HTR-8/SVneo (cell line): ENCODE measurements around the gene NCK1.
"Not testable (repeated sequence)": the region's sequence is repeated elsewhere in the genome, so short reads cannot be mapped to it uniquely, and the experiment has no call there.

Experiments
- DNase-seq: peaks from one replicate; pipeline ENCODE4 v3.0.0; 2011; ENCODE audit warnings: low spot score, mixed read lengths; ENCODE audit not compliant: insufficient read length
- FAIRE-seq: peaks from 2 replicates; lab custom pipeline; 2011; peaks lifted over from hg19 to GRCh38; lab: Jason Lieb, UNC

The NCK1 gene

GRCh38 chr3:136979204-136979603 lies 117.2 kb downstream of the NCK1 start:
- no peak for FAIRE-seq

GRCh38 chr3:136979684-136980083 lies 117.7 kb downstream of the NCK1 start:
- no peak for DNase-seq
- no peak for FAIRE-seq

More at GRCh38 chr3:136979204-136979603, 117.2 kb downstream of the NCK1 start:
- DNase-seq: no peak

- no peak for FAIRE-seq
- DNase-seq: no peak
Measured at GRCh38 chr3:136982033-136982432, 120.0 kb downstream of the NCK1 start.

GRCh38 chr3:136982520-136983138 lies 120.6 kb downstream of the NCK1 start:
- no peak for FAIRE-seq
- DNase-seq: no peak

- no peak for FAIRE-seq
- peak; percentile 24 for DNase-seq
Measured at GRCh38 chr3:136984837-136985236, 122.8 kb downstream of the NCK1 start.

- FAIRE-seq, DNase-seq: not testable (repeated sequence)
Measured at GRCh38 chr3:136987398-136987980, 125.5 kb downstream of the NCK1 start.

GRCh38 chr3:136988651-136989050 lies 126.6 kb downstream of the NCK1 start:
- DNase-seq: no peak
- FAIRE-seq: no peak

GRCh38 chr3:136989781-136990524 lies 127.9 kb downstream of the NCK1 start:
- FAIRE-seq (no peak), DNase-seq (no peak)

GRCh38 chr3:136990826-136991225 lies 128.8 kb downstream of the NCK1 start:
- FAIRE-seq (no peak), DNase-seq (no peak)

GRCh38 chr3:136992115-136992514 lies 130.1 kb downstream of the NCK1 start:
- FAIRE-seq (no peak), DNase-seq (no peak)

- no peak for FAIRE-seq
- DNase-seq: peak; percentile 40
Measured at GRCh38 chr3:136994772-136995516, 132.9 kb downstream of the NCK1 start.

- DNase-seq (no peak), FAIRE-seq (no peak)
Measured at GRCh38 chr3:136995652-136996051, 133.6 kb downstream of the NCK1 start.
